ENCODE data around the gene MYOT. TPM values are rescaled to one million over a fixed set of nuclear protein-coding genes. Genes with fewer than 3 reads are reported as not detected.

The MYOT gene
- total and polyA plus RNA-seq, 2 donors (not counting 1 experiment from before 2014, with no cell fraction given): not detected

DNA sequence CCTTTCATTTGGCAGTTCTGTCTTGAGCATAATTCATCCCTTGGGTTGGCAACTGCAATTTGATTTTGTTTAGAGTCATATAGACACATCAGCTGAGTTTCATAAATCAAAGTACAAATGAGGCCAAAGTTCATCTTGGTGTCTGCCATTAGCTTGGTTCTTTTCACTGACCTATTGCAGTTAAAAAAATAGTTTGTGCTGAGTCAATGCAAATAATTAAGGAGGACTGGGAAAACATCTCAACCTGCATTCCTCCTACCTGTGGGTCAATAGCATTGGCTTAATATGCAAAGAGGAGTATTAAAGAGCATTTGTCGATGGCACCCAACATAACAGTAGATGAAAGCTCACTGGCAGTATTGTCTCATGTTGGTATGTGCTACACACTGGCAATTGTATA lies 23.2 kb downstream of the MYOT start:
- POLR2A ChIA-PET: no interaction called here
- 100% methylated on average over 1 of the region's 1 CpG for WGBS (ENCODE audit: insufficient coverage)
- no peak for ATAC-seq (ENCODE audit: low read depth)
- Histone ChIP-seq H3K9me3 (ENCODE audit: control extremely low read depth in 1 of 3, control insufficient read depth in 2 of 3, insufficient read depth in 1 of 3, low read length in 2 of 3) (peaks cover 0 to 3% (median 0%) of the 10 kb centered on the region in 3 donors), H3K4me2 (replicated peaks; ENCODE audit: low read depth, low read length, poor library complexity, severe bottlenecking) (no peak overlapping the region), H3K4me1 (ENCODE audit: control insufficient read depth in 2 of 2, insufficient read depth in 2 of 2, low read length in 2 of 2) (peaks cover 23 to 29% of the 10 kb centered on the region in 2 donors), H4K20me1 (ENCODE audit: control insufficient read depth, insufficient read depth, low read length, poor library complexity, severe bottlenecking) (no peaks in the 10 kb centered on the region), H3K79me2 (ENCODE audit: control insufficient read depth, insufficient read depth, low read length) (peaks cover 18% of the 10 kb centered on the region), H3K36me3 (replicated peaks in 1 of 2; ENCODE audit: control extremely low read depth in 1 of 2, control insufficient read depth in 1 of 2, extremely low read depth in 1 of 2, insufficient read depth in 2 of 2, low read length in 1 of 2) (no peaks in the 10 kb centered on the region), H3K27ac (ENCODE audit: low read length in 2 of 2) (no peak overlapping the region), H3K9ac (ENCODE audit: low read length) (no peak overlapping the region), H3K4me3 (ENCODE audit: control extremely low read depth in 1 of 5, extremely low read depth in 1 of 5, insufficient read depth in 1 of 5, low read depth in 2 of 5, low read length in 4 of 5) (no peak overlapping the region), H3K27me3 (replicated peaks in 1 of 4; ENCODE audit: control extremely low read depth in 1 of 4, control insufficient read depth in 3 of 4, insufficient read depth in 4 of 4, low read length in 3 of 4) (no peaks in the 10 kb centered on the region), H2AFZ (ENCODE audit: insufficient read depth, low read depth, low read length, poor library complexity, severe bottlenecking) (no peak overlapping the region)
- CTCF ChIA-PET: interaction anchor here (0.8 kb wide), 1 partner anchor 112 kb away, joined by 4 read pairs; no protein-coding TSS in a partner anchor
- DNase-seq: no peak
- peak overlapping the region; percentile 72 for H3K27ac Mint-ChIP-seq
- intact Hi-C loops (cut with micrococcal nuclease): no loop called here
- peaks cover 44% of the 10 kb centered on the region for H3K4me1 Mint-ChIP-seq
- H3K4me3 Mint-ChIP-seq: no peak overlapping the region
- no peak for TF ChIP-seq EZH2 (IDR thresholded peaks at IDR 0.05; ENCODE audit: borderline replicate concordance, insufficient read depth, low read depth, low read length, poor library complexity, severe bottlenecking)
- TF ChIP-seq, protein P1, sequence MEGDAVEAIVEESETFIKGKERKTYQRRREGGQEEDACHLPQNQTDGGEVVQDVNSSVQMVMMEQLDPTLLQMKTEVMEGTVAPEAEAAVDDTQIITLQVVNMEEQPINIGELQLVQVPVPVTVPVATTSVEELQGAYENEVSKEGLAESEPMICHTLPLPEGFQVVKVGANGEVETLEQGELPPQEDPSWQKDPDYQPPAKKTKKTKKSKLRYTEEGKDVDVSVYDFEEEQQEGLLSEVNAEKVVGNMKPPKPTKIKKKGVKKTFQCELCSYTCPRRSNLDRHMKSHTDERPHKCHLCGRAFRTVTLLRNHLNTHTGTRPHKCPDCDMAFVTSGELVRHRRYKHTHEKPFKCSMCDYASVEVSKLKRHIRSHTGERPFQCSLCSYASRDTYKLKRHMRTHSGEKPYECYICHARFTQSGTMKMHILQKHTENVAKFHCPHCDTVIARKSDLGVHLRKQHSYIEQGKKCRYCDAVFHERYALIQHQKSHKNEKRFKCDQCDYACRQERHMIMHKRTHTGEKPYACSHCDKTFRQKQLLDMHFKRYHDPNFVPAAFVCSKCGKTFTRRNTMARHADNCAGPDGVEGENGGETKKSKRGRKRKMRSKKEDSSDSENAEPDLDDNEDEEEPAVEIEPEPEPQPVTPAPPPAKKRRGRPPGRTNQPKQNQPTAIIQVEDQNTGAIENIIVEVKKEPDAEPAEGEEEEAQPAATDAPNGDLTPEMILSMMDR (IDR thresholded peaks at IDR 0.05): no peak
- H3K27me3 Mint-ChIP-seq: no peaks in the 10 kb centered on the region
- no peaks in the 10 kb centered on the region for H3K9me3 Mint-ChIP-seq (ENCODE audit: insufficient read depth)

DNA sequence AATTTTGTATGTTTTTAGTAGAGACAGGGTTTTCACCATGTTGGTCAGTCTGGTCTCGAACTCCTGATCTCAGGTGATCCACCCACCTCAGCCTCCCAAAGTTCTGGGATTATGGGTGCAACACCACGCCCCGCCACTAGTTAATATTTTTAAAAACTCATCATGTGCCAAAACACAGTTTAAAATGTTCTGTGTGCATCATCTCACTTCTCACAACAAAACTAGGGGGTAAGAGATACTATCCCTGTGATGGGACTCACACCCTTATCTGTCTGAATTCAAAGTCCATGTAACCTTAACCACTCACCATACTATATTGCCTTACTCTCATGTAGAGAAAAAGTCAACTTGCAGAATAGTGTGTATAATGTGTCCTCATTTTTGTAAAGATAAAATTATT lies 24.2 kb downstream of the MYOT start:
- TF ChIP-seq EZH2 (IDR thresholded peaks at IDR 0.05; ENCODE audit: borderline replicate concordance, insufficient read depth, low read depth, low read length, poor library complexity, severe bottlenecking): no peak
- TF ChIP-seq, protein P1 (IDR thresholded peaks at IDR 0.05): peak; percentile 44
- no peaks in the 10 kb centered on the region for H3K27me3 ChIP-seq (replicated peaks in 1 of 4; ENCODE audit: control extremely low read depth in 1 of 4, control insufficient read depth in 3 of 4, insufficient read depth in 4 of 4, low read length in 3 of 4)
- WGBS (ENCODE audit: insufficient coverage): no CpG with 5 or more reads among the region's 3 CpGs
- H4K20me1 ChIP-seq (ENCODE audit: control insufficient read depth, insufficient read depth, low read length, poor library complexity, severe bottlenecking): no peaks in the 10 kb centered on the region
- peaks cover 28 to 32% of the 10 kb centered on the region in 2 donors for H3K4me1 ChIP-seq (ENCODE audit: control insufficient read depth in 2 of 2, insufficient read depth in 2 of 2, low read length in 2 of 2)
- Mint-ChIP-seq H3K27ac (no peak overlapping the region), H3K9me3 (ENCODE audit: insufficient read depth) (no peaks in the 10 kb centered on the region), H3K4me1 (peaks cover 47% of the 10 kb centered on the region), H3K4me3 (no peak overlapping the region), H3K27me3 (no peaks in the 10 kb centered on the region)
- H3K4me3 ChIP-seq (ENCODE audit: control extremely low read depth in 1 of 5, extremely low read depth in 1 of 5, insufficient read depth in 1 of 5, low read depth in 2 of 5, low read length in 4 of 5): no peak overlapping the region
- intact Hi-C loops (cut with micrococcal nuclease): no loop called here
- no peak overlapping the region for H3K4me2 ChIP-seq (replicated peaks; ENCODE audit: low read depth, low read length, poor library complexity, severe bottlenecking)
- no peak overlapping the region for H3K9ac ChIP-seq (ENCODE audit: low read length)
- H3K79me2 ChIP-seq (ENCODE audit: control insufficient read depth, insufficient read depth, low read length): peaks cover 12% of the 10 kb centered on the region
- no peaks in the 10 kb centered on the region for H3K36me3 ChIP-seq (replicated peaks in 1 of 2; ENCODE audit: control extremely low read depth in 1 of 2, control insufficient read depth in 1 of 2, extremely low read depth in 1 of 2, insufficient read depth in 2 of 2, low read length in 1 of 2)
- ATAC-seq (ENCODE audit: low read depth) (no peak), DNase-seq (no peak)
- CTCF ChIA-PET: no interaction called here
- no peak overlapping the region for H2AFZ ChIP-seq (ENCODE audit: insufficient read depth, low read depth, low read length, poor library complexity, severe bottlenecking)
- POLR2A ChIA-PET: no interaction called here
- H3K9me3 ChIP-seq (ENCODE audit: control extremely low read depth in 1 of 3, control insufficient read depth in 2 of 3, insufficient read depth in 1 of 3, low read length in 2 of 3): peaks cover 0 to 3% (median 0%) of the 10 kb centered on the region in 3 donors
- H3K27ac ChIP-seq (ENCODE audit: low read length in 2 of 2): no peak overlapping the region

Measured in B cell (primary cell).